Fibroblast of villous mesenchyme (primary cell): ENCODE results near the gene GALNT10. TPM values are rescaled to one million over a fixed set of nuclear protein-coding genes. Genes with fewer than 3 reads are reported as not detected.
A peak's percentile ranks its signal among the peaks of the same experiment; 100 is the strongest.

Experiments used
- DNase-seq: peaks from one replicate; pipeline ENCODE4 v3.0.0-alpha.2; 2010; ENCODE audit warnings: low read depth
- H3K4me3 ChIP-seq: 2 replicates; pipeline ENCODE4 v1.5.1; 2011; ENCODE audit warnings: low read depth, mild to moderate bottlenecking, low read length
- total RNA-seq: library from RNA; depleted of rRNA; stranded (reverse); fragments of >200 nt; gene quantifications from 2 replicates; pipeline ENCODE4 v1.2.3, GENCODE V29; 2012
- TF ChIP-seq, protein P1 (sequence below): IDR thresholded peaks from 2 replicates; pipeline ENCODE4 v1.5.1; 2012; ENCODE audit warnings: low read depth, mild to moderate bottlenecking, low read length; ENCODE audit not compliant: insufficient read depth

GALNT10 gene
- total RNA-seq, 1 donor, result 40.6 TPM

DNA sequence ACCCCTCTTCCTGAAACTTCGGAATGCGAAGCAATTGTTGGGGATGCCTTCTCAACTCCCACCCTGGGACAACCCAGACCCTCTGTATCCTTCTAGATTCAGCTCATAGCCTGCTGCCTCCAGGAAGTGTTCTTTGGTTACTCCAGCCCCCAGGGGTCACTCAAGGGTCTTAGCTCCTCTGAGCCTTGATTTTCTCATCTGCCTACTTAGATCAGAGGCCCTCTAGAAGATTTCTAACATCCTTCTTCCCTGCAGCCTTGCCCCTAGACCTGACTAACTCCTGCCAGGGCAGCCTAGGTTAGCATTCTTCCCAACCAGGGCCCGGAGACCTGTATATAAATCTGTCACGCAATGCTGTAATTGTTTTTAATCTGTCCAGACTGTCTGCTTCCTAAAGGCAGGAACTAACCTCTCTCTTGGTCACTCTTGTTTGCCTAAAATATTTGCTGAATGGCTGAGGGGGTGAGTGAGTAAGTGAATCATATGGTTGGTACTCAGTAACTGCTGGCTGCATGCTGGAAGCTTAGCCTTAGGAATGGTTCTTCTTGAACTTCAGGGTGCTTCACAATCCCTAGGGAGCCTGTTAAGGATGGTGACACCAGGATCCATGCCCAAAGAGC is 8.2 kb downstream of the GALNT10 start:
- TF ChIP-seq, protein P1, sequence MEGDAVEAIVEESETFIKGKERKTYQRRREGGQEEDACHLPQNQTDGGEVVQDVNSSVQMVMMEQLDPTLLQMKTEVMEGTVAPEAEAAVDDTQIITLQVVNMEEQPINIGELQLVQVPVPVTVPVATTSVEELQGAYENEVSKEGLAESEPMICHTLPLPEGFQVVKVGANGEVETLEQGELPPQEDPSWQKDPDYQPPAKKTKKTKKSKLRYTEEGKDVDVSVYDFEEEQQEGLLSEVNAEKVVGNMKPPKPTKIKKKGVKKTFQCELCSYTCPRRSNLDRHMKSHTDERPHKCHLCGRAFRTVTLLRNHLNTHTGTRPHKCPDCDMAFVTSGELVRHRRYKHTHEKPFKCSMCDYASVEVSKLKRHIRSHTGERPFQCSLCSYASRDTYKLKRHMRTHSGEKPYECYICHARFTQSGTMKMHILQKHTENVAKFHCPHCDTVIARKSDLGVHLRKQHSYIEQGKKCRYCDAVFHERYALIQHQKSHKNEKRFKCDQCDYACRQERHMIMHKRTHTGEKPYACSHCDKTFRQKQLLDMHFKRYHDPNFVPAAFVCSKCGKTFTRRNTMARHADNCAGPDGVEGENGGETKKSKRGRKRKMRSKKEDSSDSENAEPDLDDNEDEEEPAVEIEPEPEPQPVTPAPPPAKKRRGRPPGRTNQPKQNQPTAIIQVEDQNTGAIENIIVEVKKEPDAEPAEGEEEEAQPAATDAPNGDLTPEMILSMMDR, result no peak
- H3K4me3 ChIP-seq, result no peak overlapping the region
- DNase-seq, result peak; percentile 43

DNA sequence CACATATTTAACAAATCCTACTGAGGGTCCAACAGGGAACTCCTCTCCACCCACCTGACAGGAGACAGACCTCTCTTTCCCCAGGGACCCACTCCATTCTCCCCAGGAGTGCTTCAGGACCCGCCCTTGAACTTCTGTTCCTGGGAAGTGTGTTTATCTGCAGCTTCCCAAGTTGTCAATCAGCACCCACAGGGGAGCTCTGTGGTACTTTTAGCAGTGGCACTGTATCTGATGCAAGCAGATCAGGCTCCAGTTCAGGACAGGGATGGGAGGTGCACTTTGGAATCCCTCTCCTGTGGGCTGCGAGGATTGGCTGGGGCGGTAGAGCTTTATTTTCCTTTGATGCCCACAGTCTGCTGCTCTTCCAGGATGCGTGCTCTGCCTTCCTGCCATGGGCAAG is 8.7 kb downstream of the GALNT10 start:
- no peak overlapping the region for H3K4me3 ChIP-seq
- TF ChIP-seq, protein P1, result no peak
- no peak for DNase-seq

DNA sequence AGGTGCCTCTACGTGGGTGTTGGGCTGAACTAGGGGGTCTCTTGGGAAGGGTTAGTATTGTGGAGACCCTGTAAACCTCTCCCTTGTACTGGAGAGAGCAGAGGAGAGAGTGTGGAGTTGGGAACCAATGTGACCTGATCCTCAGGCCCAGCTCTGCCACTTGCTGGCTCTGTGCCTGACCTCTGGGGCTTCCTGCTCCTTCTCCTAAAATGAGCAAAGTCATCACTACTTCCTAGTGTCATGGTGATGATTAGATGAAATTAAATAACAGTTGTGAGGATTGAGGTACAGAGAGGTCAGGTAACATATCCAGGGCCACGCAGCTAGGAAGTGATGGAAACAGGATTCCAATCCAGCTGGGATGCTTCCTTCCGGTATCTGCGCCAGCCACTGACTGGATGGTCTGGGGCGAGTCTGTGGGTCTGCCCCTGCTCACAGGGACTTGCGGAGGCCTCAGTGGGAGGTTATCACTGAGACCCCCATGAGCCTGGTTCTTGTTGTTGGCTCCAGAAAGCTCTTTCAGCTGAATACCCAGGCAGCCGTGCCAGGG is 9.2 kb downstream of the GALNT10 start:
- no peak for DNase-seq
- TF ChIP-seq, protein P1, result no peak
- no peak overlapping the region for H3K4me3 ChIP-seq

DNA sequence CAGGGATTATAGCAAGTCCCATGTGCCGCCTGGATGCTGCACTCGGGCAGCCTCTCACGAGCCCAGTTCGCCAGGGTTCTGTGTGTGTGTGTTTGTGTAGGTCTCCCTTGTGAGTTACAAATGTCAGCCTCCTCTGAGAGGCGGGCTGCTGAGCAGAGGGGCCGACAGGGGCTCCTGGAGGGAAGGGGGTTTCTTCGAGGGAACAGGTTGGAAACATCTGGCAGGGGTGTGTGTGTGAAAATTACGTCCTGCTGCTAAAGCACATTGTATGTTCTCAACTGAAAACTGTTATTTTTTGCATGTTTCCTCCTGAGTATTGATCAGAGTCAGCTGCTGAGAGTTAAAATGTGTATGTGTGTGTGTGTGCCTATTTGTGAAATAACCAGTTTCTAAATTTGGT is 9.7 kb downstream of the GALNT10 start:
- no peak for DNase-seq
- no peak overlapping the region for H3K4me3 ChIP-seq
- TF ChIP-seq, protein P1, result no peak

DNA sequence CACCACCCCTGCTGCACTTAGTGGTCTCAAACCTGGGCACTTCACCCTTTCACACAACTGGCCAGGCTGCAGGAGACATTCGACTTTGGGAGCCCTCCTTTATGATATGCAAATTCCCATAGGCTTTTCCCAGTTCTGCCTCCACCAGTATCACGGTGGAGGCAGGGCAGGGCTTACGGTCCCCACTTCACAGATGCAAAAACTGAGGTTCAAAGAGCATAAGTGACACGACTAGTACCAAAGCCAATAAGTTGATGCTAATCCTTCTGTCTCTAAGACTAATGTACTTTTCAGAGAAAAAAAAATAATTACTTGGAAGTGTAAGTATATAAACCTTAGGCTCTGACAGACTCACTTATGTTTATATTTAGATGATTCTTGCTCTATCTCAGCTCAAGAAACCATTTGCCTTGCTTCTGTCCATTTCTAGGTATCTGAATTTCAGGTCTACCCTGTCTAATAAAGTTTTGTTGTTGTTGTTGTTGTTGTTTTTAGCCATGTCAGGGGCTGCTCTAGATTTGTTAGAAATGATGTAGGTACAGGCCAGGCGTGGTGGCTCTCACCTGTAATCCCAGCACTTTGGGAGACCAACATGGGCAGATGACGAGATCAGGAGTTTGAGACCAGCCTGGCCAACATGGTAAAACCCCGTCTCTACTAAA is 10.7 kb downstream of the GALNT10 start:
- DNase-seq, result no peak
- no peak overlapping the region for H3K4me3 ChIP-seq
- TF ChIP-seq, protein P1, result no peak

DNA sequence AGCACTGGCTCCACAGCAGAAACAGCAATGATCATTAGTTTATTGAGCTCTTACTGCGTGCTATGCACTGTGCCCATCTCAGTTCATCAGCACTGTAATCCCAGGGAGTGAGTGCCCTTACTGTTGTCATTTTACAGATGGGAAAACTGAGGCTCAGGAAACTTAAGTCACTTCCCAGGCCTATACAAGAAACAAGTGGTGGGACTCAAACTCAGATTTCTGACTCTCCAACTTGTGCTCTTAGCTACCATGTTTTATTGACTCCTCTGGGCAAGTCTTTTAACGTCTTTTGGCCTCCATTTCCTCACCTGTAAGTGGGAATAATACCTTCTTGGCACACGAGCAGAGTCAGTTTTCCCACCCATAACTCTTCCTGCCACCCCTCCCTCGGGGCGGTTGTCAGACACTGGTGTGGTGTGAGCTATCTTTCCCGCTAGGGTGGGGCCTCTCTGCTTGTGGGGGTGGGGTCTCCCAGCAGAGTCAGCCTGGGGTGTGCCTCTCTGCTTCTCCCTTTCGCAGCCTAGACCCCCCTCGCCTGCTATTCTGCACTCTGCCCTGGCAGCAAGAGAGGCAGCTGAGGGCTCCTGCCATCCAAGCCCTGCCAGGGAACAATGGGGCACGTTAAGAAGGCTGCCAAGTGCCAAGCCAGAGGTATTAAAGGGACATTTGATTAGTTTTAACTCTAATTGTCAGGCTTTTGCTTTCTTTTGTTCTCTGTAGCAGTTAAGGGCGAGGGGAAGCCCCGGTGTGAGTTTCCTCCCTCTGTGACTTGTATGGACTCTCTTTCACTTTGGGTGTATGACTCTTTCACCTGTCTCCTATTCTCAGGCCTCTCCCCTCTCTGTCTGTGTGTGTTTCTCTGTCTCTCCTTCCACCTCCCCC is 12.1 kb downstream of the GALNT10 start:
- no peak overlapping the region for H3K4me3 ChIP-seq
- no peak for DNase-seq
- TF ChIP-seq, protein P1, result no peak
